Measurements from ENCODE around the gene G2E3.
"Not testable (repeated sequence)": the region's sequence is repeated elsewhere in the genome, so short reads cannot be mapped to it uniquely, and the experiment has no call there.

G2E3 gene

GRCh38 chr14:30600922-30601918 is 42.3 kb downstream of the G2E3 start:
- in situ Hi-C loops (cut with HindIII; ENCODE audit: low sequenced_read_pairs): no loop called here

GRCh38 chr14:30603402-30603801 is 44.4 kb downstream of the G2E3 start:
- in situ Hi-C loops (cut with HindIII; ENCODE audit: low sequenced_read_pairs): no loop called here

DNA sequence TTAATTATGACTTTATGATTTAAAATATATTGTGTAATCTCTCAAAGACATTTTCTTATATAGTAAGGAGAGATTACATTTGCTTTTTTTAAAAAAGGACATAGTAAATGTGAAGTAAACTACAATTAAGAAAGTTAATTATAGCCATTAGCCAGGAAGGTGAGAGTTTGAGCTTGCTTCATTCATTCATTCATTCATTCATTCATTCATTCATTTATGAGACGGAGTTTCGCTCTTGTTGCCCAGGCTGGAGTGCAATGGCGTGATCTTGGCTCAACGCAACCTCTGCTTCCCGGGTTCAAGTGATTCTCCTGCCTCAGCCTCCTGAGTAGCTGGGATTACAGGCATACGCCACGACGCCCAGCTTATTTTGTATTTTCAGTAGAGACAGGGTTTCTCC is 45.7 kb downstream of the G2E3 start:
- in situ Hi-C loops (cut with HindIII; ENCODE audit: low sequenced_read_pairs): not testable (repeated sequence)

DNA sequence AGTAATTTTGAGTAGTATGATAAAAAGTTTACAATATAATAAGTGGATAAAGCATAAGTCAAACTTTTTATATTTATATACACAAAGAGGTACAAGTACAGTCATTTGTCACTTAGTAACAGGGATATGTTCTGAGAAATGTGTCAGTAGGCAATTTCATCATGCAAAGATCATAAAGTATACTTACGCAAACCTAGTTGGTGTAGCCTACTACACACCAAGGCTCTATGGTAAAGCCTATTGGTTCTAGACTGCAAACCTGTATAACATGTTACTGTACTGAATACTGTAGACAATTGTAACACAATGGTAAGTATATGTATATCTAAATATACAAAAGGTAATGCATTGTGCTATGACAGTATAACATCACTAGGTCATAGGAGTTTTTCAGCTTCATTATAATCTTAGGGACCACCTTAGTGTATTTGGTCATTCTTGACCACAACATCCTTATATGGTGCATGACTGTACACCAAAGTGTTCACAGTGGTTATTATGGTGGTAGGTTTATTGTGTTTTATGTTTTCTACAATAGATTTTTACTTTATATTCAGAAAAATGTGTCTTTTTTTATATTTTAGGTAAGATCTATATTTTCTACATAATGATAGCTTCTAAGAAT is 48.3 kb downstream of the G2E3 start:
- in situ Hi-C loops (cut with HindIII; ENCODE audit: low sequenced_read_pairs): no loop called here

DNA sequence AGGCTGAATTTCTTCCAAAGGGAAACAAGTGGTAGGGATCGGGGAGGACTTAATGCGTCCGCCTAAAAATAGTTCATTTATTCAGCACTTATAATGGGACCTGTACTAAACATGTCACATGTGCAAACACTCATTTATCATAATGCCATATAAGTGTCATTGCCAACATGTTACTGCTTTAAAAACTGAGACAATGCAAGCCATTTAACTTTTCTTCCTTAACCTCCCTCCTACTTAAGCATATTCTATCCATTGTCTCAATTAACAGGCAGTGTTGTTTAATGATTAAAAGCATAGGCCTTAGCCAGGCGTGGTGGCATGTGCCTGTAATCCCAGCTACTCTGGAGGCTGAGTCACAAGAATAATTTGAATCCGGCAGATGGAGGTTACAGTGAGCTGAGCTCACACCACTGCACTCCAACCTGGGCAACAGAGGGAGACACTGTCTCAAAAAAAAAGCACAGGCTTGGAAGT is 49.6 kb downstream of the G2E3 start:
- in situ Hi-C loops (cut with HindIII; ENCODE audit: low sequenced_read_pairs): no loop called here

GRCh38 chr14:30610787-30611343 is 51.9 kb downstream of the G2E3 start:
- in situ Hi-C loops (cut with HindIII; ENCODE audit: low sequenced_read_pairs): no loop called here

GRCh38 chr14:30614155-30614554 is 55.2 kb downstream of the G2E3 start:
- in situ Hi-C loops (cut with HindIII; ENCODE audit: low sequenced_read_pairs): no loop called here

DNA sequence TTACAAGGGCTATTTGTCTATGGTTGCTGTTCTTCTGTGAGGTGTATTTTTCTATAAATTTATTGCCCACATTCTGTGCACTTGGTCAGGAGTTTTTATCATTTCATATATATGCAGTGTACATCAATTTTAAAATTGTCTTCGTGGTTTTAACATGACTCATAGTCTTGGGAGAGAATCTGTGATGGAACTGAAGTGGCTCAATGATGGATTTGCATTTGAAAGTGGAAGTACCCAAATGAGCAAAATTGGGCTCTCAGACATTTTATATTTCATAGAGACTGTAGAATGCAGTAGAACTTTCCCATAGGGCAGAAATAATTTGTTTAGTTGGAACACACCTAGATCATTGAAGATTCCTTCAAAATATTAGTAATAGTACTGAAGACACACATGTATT is 61.2 kb downstream of the G2E3 start:
- in situ Hi-C loops (cut with HindIII; ENCODE audit: low sequenced_read_pairs): loop anchor here (5.0 kb wide), 1 partner anchor 33 kb away; no protein-coding TSS in a partner anchor

GRCh38 chr14:30621354-30621939 is 62.5 kb downstream of the G2E3 start:
- in situ Hi-C loops (cut with HindIII; ENCODE audit: low sequenced_read_pairs): loop anchor here (5.0 kb wide), 1 partner anchor 34 kb away; no protein-coding TSS in a partner anchor

GRCh38 chr14:30621940-30622830 is 63.2 kb downstream of the G2E3 start, which contains the start of gene SCFD1:
SCFD1 (plus strand) TSS chr14:30622319; CDS start chr14:30622339, 20 bp downstream.
- in situ Hi-C loops (cut with HindIII; ENCODE audit: low sequenced_read_pairs): loop anchor here (5.0 kb wide), 1 partner anchor 35 kb away; no protein-coding TSS in a partner anchor

- in situ Hi-C loops (cut with HindIII; ENCODE audit: low sequenced_read_pairs): loop anchor here (5.0 kb wide), 1 partner anchor 36 kb away; no protein-coding TSS in a partner anchor
Observed at GRCh38 chr14:30623412-30624131, 64.6 kb downstream of the G2E3 start.

GRCh38 chr14:30624132-30624423 is 65.1 kb downstream of the G2E3 start:
- in situ Hi-C loops (cut with HindIII; ENCODE audit: low sequenced_read_pairs): loop anchor here (5.0 kb wide), 1 partner anchor 37 kb away; no protein-coding TSS in a partner anchor

DNA sequence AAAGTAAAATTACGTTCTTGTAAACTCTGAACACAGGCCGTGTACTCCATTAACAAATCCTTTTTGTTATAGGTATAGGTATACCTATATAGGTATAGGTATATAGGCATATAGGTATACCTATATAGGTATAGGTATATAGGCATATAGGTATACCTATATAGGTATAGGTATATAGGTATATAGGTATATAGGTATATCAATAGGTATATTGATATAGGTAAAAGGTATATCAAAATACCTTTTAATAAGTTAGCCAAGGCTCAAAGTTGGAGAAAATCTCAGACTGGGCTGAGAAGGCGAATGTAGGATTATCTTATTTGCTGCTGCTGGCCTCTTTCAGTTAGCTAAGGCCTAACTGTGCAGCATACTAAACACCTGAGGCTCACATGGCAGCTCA is 66.6 kb downstream of the G2E3 start:
- in situ Hi-C loops (cut with HindIII; ENCODE audit: low sequenced_read_pairs): no loop called here

DNA sequence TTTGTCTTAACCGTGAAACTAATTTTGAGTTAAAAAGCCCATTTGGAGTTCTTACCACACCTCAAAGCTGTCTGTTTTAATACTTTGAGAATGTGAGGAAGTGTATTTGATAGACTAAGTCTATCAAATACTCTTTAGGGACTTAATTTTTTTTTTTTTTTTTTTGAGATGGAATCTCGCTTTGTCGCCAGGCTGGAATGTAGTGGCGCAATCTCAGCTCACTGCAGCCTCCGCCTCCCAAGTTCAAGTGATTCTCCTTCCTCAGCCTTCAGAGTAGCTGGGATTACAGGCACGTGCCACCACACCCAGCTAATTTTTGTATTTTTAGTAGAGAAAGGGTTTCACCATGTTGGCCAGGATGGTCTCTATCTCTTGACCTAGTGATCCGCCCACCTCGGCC is 70.5 kb downstream of the G2E3 start:
- in situ Hi-C loops (cut with HindIII; ENCODE audit: low sequenced_read_pairs): not testable (repeated sequence)

DNA sequence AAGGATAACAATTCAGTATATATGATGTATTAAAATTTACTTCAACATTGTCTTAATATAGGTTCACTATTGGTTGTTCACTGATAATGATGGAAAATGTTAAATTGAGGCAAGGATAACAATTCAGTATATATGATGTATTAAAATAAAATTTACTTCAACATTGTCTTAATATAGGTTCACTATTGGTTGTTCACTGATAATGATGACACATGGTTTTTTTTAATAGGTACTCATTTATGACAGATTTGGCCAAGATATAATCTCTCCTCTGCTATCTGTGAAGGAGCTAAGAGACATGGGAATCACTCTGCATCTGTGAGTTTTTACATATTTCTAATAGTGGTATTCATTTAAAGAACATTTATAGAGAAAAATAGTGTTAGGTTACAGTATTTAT is 71.3 kb downstream of the G2E3 start:
- in situ Hi-C loops (cut with HindIII; ENCODE audit: low sequenced_read_pairs): no loop called here

GRCh38 chr14:30632730-30633129 is 73.8 kb downstream of the G2E3 start:
- in situ Hi-C loops (cut with HindIII; ENCODE audit: low sequenced_read_pairs): no loop called here

GRCh38 chr14:30638926-30639325 is 80.0 kb downstream of the G2E3 start:
- in situ Hi-C loops (cut with HindIII; ENCODE audit: low sequenced_read_pairs): no loop called here

DNA sequence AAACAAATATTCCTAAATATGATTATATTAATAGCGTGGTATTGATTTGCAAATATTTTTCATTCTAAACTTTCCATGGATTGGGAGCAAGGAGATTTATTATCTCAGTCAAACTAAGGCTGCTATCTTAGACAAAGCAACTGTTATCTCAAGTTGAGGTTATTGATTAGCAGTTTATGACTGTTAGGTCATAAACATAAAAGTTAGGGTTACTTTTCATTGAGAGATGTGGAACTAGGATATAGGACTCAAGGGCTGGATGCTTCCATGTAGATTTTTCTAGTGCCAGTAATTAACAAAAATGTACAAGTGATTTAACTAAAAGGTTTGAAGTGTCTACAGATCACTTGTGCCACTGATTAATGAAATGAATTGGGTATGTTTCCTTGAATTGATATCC is 82.2 kb downstream of the G2E3 start:
- in situ Hi-C loops (cut with HindIII; ENCODE audit: low sequenced_read_pairs): no loop called here

DNA sequence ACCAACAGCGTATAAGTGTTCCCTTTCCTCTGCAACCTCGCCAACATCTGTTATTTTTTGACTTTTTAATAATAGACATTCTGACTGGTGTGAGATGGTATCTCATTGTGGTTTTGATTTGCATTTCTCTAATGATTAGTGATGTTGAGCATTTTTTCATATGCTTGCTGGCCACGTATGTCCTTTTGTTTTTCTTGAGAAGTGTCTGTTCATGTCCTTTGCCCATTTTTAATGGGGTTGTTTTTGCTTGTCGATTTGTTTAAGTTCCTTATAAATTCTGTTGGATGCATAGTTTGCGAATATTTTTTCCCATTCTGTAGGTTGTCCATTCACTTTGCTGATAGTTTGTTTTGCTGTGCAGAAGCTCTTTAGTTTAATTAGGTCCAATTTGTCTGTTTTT is 85.5 kb downstream of the G2E3 start:
- in situ Hi-C loops (cut with HindIII; ENCODE audit: low sequenced_read_pairs): not testable (repeated sequence)
